HG03103 (cell line): ENCODE measurements around the gene HTRA3.

Experiments used
- ATAC-seq: cut with Tn5 transposase; IDR thresholded peaks from one replicate; pipeline ENCODE4 v1.9.1; 2021; ENCODE audit warnings: low read depth; ENCODE audit not compliant: unreplicated experiment

Gene HTRA3

DNA sequence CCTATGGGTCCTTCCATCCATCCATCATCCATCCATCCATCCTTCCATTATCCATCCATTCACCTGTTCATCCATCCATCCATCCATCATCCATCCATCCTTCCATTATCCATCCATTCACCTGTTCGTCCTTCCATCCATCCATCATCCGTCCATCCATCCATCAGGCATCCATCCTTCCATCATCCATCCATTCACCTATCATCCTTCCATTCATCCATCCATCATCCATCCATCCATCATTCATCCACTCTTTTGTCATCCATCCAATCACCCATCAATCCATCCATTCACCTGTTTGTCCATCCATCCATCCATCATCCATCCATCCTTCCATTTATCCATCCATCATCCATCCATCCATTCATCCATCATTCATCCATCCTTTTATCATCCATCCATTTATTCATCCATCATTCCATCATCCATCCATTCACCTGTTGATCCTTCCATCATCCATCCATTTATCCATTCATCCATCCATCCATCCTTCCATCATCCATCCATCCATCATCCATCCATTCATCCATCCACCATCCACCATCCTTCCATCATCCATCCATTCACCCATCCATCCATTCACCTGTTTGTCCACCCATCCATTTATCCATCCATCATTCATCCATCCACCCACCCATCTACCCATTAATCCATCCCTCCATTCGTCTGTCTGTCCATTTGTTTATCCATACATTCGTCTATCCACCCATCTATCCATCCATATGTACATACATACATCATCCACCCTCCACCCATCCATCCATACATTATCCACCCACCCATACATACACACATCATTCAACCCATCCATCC, 35.7 kb upstream of the HTRA3 start:
- ATAC-seq = no peak

DNA sequence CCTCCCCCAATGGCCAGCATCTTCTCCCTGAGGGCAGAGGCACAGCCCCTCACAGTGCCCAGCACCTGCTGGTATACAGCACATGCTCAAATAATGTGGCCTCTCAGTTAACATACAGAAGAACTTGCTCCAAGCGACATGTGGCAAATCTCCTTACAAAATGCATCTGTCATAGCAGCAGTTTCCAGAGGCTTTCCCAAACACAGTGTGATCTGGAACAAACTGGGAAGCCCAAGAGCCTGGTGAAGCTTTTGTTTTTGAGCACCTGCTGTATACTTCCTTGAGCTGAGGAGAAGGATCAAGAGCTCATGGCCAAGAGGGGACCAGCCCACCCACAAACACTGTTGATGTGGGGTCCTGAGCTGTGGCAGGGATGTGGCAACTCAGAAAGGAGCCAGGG, 34.8 kb upstream of the HTRA3 start:
- no peak for ATAC-seq

DNA sequence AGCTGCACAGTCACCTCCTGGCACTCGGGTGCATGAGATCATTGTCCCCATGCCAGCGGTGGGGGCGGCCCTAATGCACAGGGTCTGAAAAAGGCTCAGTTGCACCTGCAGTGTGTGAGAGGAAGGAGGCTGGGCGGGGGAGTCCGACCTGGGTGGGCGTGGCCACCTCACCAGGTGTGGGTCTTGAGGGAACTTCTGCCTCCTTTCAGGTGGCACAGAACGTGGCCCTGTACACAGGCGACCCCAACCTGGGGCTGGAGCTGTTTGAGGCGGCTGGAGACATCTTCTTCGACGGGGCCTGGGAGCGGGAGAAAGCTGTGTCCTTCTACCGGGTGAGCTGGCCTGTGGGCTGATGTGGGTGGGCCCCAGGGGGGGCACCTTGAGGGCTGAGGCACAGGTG, 34.3 kb upstream of the HTRA3 start:
- ATAC-seq = no peak

DNA sequence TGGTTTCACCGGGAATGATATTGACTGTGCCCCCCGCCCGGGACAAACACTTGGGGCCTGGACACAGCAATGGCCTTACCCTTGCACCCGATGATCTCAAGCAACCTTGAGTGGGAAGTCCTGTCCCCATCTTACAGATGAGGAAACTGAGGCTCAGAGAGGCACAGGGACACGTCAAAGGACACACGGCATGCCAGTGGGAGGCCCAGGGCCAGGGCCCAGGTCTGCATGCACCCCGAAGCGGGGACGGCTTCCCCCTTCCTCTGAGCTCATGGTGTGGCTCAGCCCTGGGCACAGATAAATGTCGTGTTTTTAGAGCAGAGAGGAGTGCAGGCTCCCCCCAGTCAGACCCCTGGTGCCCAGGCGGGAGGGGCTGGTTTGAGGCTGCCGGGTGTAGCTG, 33.9 kb upstream of the HTRA3 start:
- no peak for ATAC-seq

DNA sequence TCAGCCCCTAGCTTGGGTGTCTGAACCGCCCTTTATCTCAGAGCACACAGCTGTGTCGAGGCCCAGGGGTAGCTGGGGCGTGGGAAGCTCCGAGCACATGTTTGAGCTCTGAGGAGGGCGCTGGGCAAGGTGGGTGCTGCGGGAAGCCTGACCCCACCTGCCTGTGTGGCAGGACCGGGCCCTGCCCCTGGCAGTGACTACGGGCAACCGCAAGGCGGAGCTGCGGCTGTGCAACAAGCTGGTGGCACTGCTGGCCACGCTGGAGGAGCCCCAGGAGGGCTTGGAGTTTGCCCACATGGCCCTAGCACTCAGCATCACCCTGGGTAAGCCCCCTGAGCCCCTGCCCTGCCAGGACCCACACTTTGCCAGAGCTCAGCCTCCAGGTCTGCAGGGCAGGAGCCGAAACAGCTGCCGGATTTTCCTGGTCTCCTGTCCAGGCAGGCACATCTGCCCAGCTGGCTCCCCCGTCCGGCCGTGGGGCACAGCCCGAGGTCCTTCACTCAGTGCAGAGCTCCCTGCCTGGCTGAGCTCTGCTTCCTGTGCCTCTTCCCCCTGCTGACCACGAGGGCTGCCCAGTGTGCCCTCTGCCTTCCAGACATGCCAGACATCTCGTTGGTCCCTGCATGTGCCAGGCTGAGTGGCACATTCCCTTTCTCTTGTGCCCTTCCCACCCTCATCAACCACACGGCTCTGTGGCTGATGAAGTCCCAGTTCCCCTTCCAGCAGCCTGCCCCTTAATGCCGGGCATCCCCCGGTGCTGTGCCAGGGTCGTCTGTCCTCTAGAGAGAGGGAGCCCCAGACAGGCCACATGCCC, 33.2 kb upstream of the HTRA3 start:
- no peak for ATAC-seq

DNA sequence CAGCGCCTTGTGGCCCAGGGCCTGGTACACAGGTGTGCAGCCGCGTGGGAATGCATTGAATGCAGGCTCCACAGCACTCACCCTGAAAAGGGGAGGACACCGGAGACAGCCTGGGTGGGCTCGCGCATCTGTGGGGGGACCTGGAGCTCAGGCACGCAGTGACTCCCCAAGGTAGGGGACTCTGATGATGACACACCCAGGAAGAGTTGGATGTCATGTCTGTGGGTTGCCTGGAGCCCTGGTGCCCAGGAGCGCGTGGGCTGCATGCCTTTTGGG, 32.7 kb upstream of the HTRA3 start:
- no peak for ATAC-seq

DNA sequence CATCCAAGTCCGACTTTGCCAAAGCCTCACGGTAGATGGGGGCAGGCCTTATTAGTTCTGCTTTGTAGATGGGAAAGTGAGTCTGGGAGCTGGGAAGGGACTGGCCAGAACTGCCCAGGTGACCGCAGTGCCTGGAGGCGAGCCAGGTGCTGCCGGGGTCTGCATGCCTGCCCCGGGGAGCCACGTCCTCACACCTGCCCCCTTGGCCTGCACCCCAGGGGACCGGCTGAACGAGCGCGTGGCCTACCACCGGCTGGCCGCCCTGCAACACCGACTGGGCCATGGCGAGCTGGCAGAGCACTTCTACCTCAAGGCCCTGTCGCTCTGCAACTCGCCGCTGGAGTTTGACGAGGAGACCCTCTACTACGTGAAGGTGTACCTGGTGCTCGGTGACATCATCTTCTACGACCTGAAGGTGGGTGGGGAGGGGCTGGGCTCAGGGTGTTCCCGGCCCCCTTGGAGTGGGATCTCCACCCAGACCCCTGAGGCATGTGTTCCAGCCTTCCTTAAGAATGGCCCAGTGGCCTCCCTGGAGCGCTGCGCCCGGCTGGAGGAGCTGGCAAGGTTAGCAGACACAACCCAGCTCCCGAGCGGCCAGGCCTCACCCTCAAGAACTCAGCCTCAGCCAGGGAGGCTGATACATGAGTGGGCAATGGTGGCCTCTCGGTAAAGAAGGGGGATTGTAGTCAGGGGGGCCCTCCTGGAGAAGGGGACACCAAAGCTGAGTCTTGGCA, 32.1 kb upstream of the HTRA3 start:
- ATAC-seq = no peak

DNA sequence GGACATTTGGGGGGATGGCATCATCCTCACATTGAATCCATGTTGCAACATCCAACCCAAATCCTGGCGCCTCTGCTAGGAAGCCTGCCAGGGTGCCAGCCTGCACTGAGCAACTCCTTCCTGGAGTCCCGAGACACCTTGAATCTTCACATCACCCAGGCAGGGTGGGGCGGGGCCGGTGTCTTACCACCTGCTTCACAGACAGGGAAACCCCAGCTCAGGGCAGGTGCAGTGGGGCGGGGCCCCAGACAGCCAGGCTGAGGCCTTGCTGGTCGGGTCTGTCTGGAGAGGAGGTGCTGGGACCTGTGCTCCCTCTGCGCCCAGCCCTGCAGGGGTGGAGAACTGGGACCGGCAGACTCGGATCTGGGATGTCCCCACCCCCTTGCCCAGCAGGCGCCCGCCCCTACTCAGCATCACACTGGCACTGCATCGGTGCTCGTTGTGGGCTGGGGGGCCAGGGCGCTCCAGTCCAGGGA, 31.5 kb upstream of the HTRA3 start:
- no peak for ATAC-seq

DNA sequence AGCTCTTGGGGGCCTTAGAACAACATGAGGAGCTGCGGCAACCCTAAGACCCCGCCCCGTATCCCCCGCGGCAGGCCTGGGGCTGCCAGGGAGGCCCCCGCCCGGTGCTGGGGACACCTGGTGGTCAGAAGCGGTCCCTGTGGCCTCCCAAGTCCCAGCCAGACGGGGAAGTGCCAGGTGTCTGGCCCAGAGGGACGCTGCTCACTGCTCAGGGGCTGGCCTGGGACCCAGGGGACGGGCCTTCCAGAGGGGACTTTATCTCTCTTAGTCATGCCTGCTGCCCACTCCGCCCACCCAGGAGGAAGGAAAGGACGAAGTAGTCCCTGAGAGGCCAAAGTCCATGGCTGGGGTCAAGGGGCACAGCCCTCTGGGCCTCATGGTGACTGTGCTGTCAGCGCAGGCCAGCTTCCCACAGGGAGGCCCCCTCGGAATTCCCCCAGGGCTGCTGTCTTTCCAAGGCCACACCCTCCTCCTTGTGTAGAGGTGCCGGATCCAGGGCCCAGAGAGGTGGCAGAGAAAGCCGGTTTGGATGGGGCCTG, 31.0 kb upstream of the HTRA3 start:
- no peak for ATAC-seq

DNA sequence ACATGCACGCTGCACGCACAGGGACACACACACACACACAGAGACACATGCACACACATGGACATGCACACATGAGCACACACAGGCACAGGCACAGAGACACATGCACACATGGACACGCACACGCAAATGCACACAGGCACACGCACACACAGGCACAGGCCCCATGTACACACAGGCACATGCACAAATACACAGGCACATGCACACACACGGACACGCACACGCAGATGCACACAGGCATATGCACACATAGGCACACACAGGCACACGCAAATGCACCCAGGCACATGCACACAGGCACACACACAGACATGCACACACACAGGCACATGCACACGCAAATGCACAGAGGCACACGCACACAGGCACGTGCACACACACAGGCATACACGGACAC, 30.3 kb upstream of the HTRA3 start:
- no peak for ATAC-seq

DNA sequence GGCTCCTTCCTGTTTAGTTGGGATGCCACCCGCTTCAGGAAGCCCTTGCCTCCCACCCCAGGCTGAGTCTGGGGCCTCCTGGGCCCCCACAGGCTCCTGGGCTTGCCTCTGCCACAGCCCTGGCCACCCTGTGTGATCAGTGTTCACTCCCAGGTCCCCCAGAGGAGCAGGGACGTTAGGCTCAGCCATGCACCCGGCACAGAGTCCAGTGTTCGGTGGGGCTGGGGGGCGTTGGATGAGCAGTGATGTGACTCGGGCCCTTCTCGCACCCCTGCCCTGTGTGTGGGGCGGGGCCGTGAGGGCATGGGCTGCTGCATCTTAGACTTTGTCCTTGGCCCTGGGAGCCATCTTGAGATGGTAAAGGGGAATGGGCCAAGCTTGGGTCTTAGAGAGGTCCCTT, 29.9 kb upstream of the HTRA3 start:
- ATAC-seq = no peak

DNA sequence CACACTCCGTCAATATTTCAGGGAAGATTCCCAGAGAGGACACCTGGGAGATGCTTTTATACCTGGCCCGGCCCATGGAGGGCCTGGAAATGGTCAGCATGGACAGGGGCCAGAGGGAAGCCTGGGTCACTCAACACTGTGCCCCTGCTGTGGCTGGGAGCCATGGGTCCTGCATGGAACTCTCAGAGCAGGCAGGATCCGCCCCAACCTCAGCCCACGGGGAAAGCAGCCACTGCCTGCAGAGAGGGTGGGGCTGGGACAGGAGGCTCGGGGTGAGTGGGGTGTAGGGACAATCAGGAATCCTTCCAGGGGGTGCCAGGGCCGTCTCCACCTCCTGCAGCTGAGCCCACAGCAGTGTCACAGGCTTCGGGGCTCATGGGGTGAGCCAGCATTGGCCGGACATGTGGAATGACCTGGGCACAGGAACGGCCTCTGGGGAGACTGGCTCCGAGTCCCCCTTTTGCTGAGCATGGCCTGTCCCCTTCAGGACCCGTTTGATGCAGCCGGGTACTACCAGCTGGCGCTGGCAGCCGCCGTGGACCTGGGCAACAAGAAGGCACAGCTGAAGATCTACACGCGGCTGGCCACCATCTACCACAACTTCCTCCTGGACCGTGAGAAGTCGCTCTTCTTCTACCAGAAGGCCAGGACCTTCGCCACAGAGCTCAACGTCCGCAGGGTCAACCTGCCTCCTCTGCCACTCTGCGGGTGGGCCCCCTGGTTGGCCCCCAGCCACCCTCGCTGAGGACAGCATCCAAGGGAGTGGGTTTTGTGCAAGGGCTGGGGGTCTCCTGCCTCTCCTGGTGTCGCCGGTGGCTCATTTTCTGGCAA, 29.1 kb upstream of the HTRA3 start:
- no peak for ATAC-seq

DNA sequence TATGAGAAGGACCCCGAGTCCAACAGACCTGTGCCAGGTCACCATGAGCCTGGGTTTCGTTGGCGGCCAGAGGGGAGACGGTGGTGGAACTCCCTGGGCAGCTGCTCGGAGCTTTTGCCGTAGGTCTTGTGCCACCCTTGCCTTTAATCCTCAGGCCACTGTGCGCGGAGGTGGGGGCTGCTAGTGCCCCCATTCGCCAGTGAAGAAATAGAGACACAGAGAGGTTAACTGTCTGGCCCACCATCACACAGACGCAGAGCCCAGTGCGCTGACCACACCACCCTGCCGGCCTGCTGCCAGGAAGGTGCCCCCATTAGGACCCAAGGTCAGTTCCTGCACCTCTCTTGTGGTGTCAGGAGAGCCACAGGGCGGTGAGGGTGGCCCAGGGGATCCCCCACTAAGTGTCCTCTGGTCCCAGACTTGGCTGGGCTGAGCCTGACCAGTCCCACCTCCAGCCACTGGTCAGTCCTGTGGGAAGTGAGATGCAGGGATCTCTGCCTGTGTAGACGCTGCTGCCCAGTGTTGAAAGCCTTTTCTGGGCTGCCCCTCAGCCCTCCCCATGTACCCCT, 28.3 kb upstream of the HTRA3 start:
- no peak for ATAC-seq

DNA sequence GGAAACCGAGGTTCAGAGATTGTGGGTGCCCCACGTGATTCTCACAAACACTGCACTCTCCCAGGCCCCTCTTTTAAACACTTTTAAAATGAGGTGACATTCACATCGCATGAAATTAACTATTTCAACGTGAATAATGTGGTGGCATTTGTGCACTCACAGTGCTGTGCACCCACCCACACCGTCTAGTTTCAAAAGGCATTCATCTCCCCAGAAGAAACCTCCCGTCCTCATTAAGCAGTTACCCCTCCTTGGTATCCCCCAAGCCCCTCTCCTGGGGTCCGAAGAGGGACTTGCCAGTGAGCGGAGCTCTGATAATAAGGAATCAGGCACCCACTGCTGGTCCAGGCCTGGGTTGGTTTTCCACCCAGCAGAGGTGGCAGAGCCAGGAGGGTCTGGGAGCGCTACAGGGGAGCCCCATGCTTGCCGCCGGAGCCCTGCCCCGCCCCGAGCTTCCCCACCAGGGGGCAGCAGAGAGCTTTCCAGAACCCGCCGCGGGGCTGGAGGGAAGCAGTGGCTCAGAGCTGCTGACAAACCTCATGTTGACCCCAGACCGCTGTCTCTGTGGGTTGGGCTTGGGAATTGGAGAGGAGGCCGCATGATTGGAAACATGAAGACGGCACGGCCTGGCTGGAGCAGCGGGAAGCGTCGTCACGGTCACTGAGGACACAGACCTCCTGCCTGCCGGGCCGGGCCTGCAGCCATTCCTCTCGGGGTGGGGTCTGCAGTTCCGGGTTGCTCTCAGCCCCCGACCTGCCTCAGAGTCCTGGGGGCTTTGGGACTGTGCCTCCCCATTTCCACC, 27.5 kb upstream of the HTRA3 start:
- ATAC-seq = peak; percentile 62

DNA sequence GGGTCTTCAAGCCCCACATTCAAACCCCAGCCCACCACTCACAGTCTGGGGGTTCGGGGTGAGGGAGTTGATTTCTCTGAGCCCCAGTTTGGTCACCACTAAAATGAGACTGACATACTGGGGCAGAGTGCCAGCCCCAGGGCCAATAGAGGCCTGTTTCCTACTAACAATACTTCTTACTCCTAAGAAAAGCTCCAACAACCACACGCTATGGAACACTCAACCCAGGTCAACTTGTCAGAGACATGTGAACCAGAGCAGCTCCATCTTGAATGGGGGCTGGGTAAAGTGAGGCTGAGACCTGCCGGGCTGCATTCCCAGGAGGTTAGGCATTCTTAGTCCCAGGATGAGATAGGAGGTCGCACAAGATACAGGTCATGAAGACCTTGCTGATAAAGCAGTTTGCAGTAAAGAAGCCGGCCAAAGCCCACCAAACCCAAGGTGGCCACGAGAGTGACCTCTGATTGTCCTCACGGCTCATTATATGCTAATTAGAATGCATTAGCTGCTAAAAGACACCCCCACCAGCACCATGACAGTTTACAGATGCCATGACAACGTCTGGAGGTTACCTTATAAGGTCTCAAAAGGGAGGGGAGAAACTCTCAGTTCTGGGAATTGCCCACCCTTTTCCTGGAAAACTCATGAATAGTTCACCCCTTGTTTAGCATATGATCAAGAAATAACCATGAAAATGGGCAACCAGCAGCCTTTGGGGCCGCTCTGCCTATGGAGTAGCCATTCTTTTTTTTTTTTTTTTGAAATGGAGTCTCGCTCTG, 26.6 kb upstream of the HTRA3 start:
- no peak for ATAC-seq

DNA sequence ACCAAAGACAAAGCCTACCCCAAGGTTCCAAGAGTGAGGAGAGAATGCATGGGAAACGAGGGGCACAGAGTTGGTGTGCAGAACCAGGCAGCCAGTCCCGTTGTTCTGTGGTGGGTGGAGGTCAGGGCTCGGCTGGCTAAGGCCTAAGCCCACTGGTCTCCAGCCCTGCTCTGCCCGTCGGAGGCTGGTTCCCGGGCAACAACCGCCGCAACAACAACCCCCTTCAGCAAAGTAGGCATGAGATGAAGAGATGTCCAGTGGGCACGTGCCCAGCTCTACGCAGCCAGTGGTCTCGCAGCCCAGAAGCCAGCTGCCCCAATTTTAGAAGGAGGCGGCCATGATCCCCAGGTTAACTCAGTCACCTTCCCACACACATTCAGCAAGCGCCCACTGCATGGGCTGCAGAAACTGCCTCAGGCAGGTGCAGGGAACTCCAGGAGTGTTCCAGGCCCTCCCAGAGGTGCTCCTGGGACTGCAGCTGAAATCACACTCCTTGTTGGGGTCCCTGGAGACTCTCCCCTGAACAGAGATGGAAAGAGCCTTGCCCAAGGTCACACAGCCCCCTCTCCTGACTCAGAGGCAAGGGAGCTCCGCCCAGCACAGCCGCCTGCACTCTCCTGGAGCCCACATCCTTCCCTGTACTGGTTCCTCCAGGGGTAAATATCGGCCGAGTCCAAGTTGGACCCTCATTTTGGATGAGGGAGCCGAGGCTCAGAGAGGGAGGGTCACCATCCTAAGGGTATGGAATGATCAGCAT, 25.4 kb upstream of the HTRA3 start:
- ATAC-seq = no peak

DNA sequence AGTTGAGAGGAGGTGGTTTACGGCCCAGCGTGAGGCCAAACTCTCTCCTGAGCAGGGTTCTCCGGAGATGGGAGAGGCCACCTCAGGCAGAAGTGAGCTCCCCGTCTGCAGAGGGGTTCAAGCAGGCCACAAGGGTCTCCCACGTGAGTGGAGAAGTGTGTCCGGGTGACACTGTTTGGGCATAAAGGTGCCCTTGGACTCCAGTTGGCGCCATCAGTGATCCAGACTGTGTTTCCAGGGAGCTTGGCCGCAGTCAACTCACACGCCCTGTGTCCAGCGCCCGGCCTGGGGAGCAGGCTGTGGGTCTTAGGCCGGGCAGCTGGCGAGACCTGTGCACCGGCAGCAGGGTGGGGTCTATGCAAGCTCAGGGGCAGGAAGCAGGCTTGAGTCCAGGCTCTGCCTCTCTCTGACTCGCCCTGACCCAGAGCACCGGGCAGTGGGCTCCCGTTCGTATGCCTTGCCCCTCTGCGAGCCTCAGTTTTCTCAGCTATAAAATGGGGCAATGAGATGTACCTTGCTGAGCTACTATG, 24.6 kb upstream of the HTRA3 start:
- no peak for ATAC-seq
